K562 (cell line): Measurements from ENCODE around the gene WNT3. TPM values are rescaled to one million over a fixed set of nuclear protein-coding genes. Genes with fewer than 3 reads are reported as not detected.

Experiments used
- BACH1 ChIP-seq: fragments of 200-800 bp; sonication (Bioruptor generic); IDR thresholded peaks from 2 replicates; pipeline ENCODE4 v1.6.1; 2016; ENCODE audit warnings: missing genetic modification characterization, missing compliant biosample characterization
- ETV5 ChIP-seq: sonication (generic); formaldehyde crosslinking; IDR thresholded peaks from 2 replicates; pipeline ENCODE4 v1.4.0; 2020; ENCODE audit warnings: low read depth, mild to moderate bottlenecking, missing genetic modification reagents
- KDM1A ChIP-seq, 2 experiments: fragments of 450-650 bp; IDR thresholded peaks; 2 replicates each; pipeline ENCODE4 v1.6.1; 2016; ENCODE audit warnings: mild to moderate bottlenecking in 2 of 2
- MTA3 ChIP-seq: fragments of 450-650 bp; formaldehyde crosslinking; IDR thresholded peaks from 2 replicates; pipeline ENCODE4 v1.6.1; 2017; ENCODE audit warnings: mild to moderate bottlenecking, borderline replicate concordance
- PURB ChIP-seq: sonication (generic); formaldehyde crosslinking; IDR thresholded peaks from 2 replicates; pipeline ENCODE4 v1.9.0; 2021; ENCODE audit warnings: low read depth, mild to moderate bottlenecking, missing genetic modification reagents
- XRCC5 ChIP-seq: fragments of 200-400 bp; formaldehyde crosslinking; IDR thresholded peaks from 2 replicates; pipeline ENCODE4 v1.6.1; 2017; ENCODE audit warnings: low read depth, mild to moderate bottlenecking, low read length
- ZNF324 ChIP-seq: fragments of 250-450 bp; sonication (Bioruptor Pico); IDR thresholded peaks from 2 replicates; pipeline ENCODE4 v1.4.0; 2020; ENCODE audit warnings: mild to moderate bottlenecking
- ZNF668 ChIP-seq: fragments of 250-450 bp; sonication (Bioruptor Pico); IDR thresholded peaks from 2 replicates; pipeline ENCODE4 v1.8.0; 2022; ENCODE audit warnings: mild to moderate bottlenecking, inconsistent platforms
- polyA plus RNA-seq, 8 experiments: library from polyadenylated mRNA; depleted of rRNA in 4 of 8; stranded (reverse) in 5 of 8; unstranded in 3 of 8; fragments of >200 nt; fragmentation: Nextera tagmentation in 2 of 8; fragmentation: Illumina TruSeq in 1 of 8; extraction: Ambion mirVana in 2 of 8; extraction: Trizol in 1 of 8; gene quantifications; 2 replicates each; pipeline versions ENCODE4 v1.2.1 to v1.2.3, GENCODE V29; 2011 to 2014; ENCODE audit warnings: inconsistent platforms in 1 of 8, missing spikeins in 1 of 8
- total RNA-seq, 7 experiments: library from RNA; depleted of rRNA in 6 of 7; stranded (reverse); fragments of >200 nt in 6 of 7; fragmentation: Illumina TruSeq in 2 of 7; extraction: Trizol in 2 of 7; gene quantifications; 2 replicates each; pipeline versions ENCODE4 v1.2.1 to v1.2.3, GENCODE V29; 2011 to 2021; ENCODE audit warnings: low replicate concordance in 1 of 7
- TF ChIP-seq, protein P1 (sequence below): fragments of 250-450 bp; sonication (Bioruptor Pico); IDR thresholded peaks from 2 replicates; pipeline ENCODE4 v1.5.0; 2022; ENCODE audit warnings: mild to moderate bottlenecking
- TF ChIP-seq, protein P2 (sequence below): IDR thresholded peaks from 2 replicates; pipeline ENCODE4 v1.6.1; 2016; ENCODE audit warnings: missing genetic modification characterization, missing compliant biosample characterization

Gene WNT3
- total and polyA plus RNA-seq, 9 of the 15 experiments (the other 6 are each of a cell fraction or from before 2014, with no cell fraction given) = 1.5 to 6.1 (median 3.3) TPM

DNA sequence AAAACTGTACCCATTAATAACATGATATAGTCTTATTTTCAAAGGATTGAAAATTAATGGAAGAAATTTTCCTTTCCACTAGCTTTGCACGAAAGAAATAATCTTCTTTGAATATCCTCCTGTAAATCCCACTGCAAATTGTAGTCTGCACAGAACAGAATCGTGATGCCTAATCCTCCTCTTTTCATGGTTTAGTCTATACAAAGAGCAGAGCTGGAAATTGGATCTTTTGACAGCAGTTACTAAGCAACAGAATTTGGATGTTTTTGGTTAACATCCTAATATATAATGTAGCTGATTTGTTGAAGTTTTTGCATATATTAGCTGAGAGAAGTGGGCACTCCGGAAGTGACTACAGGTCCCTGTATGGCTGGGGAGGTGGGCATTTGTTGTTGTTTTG is 98.6 kb downstream of the WNT3 start (continued):
- TF ChIP-seq, protein P1, sequence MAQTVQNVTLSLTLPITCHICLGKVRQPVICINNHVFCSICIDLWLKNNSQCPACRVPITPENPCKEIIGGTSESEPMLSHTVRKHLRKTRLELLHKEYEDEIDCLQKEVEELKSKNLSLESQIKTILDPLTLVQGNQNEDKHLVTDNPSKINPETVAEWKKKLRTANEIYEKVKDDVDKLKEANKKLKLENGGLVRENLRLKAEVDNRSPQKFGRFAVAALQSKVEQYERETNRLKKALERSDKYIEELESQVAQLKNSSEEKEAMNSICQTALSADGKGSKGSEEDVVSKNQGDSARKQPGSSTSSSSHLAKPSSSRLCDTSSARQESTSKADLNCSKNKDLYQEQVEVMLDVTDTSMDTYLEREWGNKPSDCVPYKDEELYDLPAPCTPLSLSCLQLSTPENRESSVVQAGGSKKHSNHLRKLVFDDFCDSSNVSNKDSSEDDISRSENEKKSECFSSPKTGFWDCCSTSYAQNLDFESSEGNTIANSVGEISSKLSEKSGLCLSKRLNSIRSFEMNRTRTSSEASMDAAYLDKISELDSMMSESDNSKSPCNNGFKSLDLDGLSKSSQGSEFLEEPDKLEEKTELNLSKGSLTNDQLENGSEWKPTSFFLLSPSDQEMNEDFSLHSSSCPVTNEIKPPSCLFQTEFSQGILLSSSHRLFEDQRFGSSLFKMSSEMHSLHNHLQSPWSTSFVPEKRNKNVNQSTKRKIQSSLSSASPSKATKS = no peak
- TF ChIP-seq PURB (CRISPR knock-in tag) (no peak), ZNF324 (CRISPR knock-in tag) (no peak), XRCC5 (no peak), BACH1 (tag) (no peak), KDM1A (IDR thresholded peaks at IDR 0.05) (no peak), ZNF668 (CRISPR knock-in tag) (no peak), ETV5 (CRISPR knock-in tag) (no peak), MTA3 (no peak)
- TF ChIP-seq, protein P2, sequence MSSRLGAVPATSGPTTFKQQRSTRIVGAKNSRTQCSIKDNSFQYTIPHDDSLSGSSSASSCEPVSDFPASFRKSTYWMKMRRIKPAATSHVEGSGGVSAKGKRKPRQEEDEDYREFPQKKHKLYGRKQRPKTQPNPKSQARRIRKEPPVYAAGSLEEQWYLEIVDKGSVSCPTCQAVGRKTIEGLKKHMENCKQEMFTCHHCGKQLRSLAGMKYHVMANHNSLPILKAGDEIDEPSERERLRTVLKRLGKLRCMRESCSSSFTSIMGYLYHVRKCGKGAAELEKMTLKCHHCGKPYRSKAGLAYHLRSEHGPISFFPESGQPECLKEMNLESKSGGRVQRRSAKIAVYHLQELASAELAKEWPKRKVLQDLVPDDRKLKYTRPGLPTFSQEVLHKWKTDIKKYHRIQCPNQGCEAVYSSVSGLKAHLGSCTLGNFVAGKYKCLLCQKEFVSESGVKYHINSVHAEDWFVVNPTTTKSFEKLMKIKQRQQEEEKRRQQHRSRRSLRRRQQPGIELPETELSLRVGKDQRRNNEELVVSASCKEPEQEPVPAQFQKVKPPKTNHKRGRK (tag) = no peak
